IMR-90 (cell line): ENCODE measurements around the gene ABCA4. TPM values are rescaled to one million over a fixed set of nuclear protein-coding genes. Genes with fewer than 3 reads are reported as not detected.
"Not testable (repeated sequence)": the region's sequence is repeated elsewhere in the genome, so short reads cannot be mapped to it uniquely, and the experiment has no call there.

ENCODE experiments used
- ATAC-seq: fragments of 200-7000 bp; cut with Tn5 transposase; 2 replicates; pipeline ENCODE4 v1.9.1; 2020; ENCODE audit warnings: low read depth, mild to moderate bottlenecking, moderate library complexity
- BruUV-seq: library from RNA; stranded (reverse); fragments of 400-500 nt; replicated peaks from 2 replicates; lab custom pipeline; 2021; lab: Mats Ljungman, UMichigan
- CTCF ChIA-PET: fragments of 300-600 bp; formaldehyde crosslinking; extraction: SDS; loops from one replicate; lab custom pipeline; 2021; ENCODE audit warnings: antibody characterized with exemption; lab: Yijun Ruan, JAX
- POLR2A ChIA-PET: fragments of 300-600 bp; sonication (Branson Sonifier 250); formaldehyde crosslinking; loops from one replicate; lab custom pipeline; 2022; ENCODE audit warnings: antibody characterized with exemption; ENCODE audit not compliant: unreplicated experiment; lab: Charles Lee
- DNase-seq: peaks from one replicate; pipeline ENCODE4 v3.0.0; 2013
- H2AFZ ChIP-seq: replicated peaks from 2 replicates; pipeline ENCODE3; 2013; ENCODE audit warnings: low read length, mild to moderate bottlenecking; ENCODE audit not compliant: poor library complexity
- H2AK5ac ChIP-seq: 2 replicates; pipeline ENCODE4 v1.6.1; 2013; ENCODE audit warnings: low read depth, low read length, inconsistent platforms
- H2AK9ac ChIP-seq: replicated peaks from 2 replicates; pipeline ENCODE3; 2013; ENCODE audit warnings: mild to moderate bottlenecking, low read depth, low read length, moderate library complexity; ENCODE audit not compliant: poor library complexity
- H2BK120ac ChIP-seq: 2 replicates; pipeline ENCODE4 v1.6.1; 2013; ENCODE audit warnings: low read depth, low read length, inconsistent platforms
- H2BK15ac ChIP-seq: 3 replicates; pipeline ENCODE4 v1.6.1; 2013; ENCODE audit warnings: low read depth, low read length, inconsistent platforms
- H2BK20ac ChIP-seq: 2 replicates; pipeline ENCODE4 v1.6.1; 2013; ENCODE audit warnings: low read depth, mild to moderate bottlenecking, inconsistent platforms, low read length, moderate library complexity
- H2BK5ac ChIP-seq: 2 replicates; pipeline ENCODE4 v1.6.1; 2013; ENCODE audit warnings: mild to moderate bottlenecking, low read depth, low read length, inconsistent platforms; ENCODE audit not compliant: poor library complexity, severe bottlenecking
- H3K14ac ChIP-seq: replicated peaks from 2 replicates; pipeline ENCODE4 v1.6.1; 2013; ENCODE audit warnings: low read depth, low read length, inconsistent platforms
- H3K18ac ChIP-seq: 2 replicates; pipeline ENCODE4 v1.6.1; 2013; ENCODE audit warnings: low read depth, low read length, control low read depth
- H3K23ac ChIP-seq: 2 replicates; pipeline ENCODE4 v1.6.1; 2013; ENCODE audit warnings: low read depth, low read length, inconsistent platforms
- H3K27ac ChIP-seq: 2 replicates; pipeline ENCODE4 v1.5.1; 2013; ENCODE audit warnings: mild to moderate bottlenecking, control low read depth, low read length; ENCODE audit not compliant: insufficient read depth
- H3K27me3 ChIP-seq: 2 replicates; pipeline ENCODE4 v1.6.1; 2013; ENCODE audit warnings: low read length; ENCODE audit not compliant: control insufficient read depth, insufficient read depth
- H3K36me3 ChIP-seq: 2 replicates; pipeline ENCODE4 v1.6.1; 2013; ENCODE audit warnings: low read length, mixed read lengths; ENCODE audit not compliant: control insufficient read depth, insufficient read depth
- H3K4ac ChIP-seq: 2 replicates; pipeline ENCODE4 v1.6.1; 2013; ENCODE audit warnings: low read depth, low read length, inconsistent platforms
- H3K4me1 ChIP-seq: 2 replicates; pipeline ENCODE4 v1.6.1; 2013; ENCODE audit warnings: low read length, mixed read lengths; ENCODE audit not compliant: control insufficient read depth, insufficient read depth
- H3K4me2 ChIP-seq: 2 replicates; pipeline ENCODE4 v1.6.1; 2013; ENCODE audit warnings: low read depth, mild to moderate bottlenecking, control low read depth, low read length, moderate library complexity
- H3K4me3 ChIP-seq: 2 replicates; pipeline ENCODE4 v1.5.1; 2013; ENCODE audit warnings: low read depth, mild to moderate bottlenecking, control low read depth, low read length, moderate library complexity; ENCODE audit not compliant: insufficient read depth
- H3K56ac ChIP-seq: 2 replicates; pipeline ENCODE4 v1.6.1; 2013; ENCODE audit warnings: low read length, inconsistent platforms; ENCODE audit not compliant: insufficient read depth; ENCODE audit errors: extremely low read depth
- H3K79me1 ChIP-seq, 2 experiments: 2 replicates each; pipeline ENCODE4 v1.6.1; 2013; ENCODE audit warnings: low read length in 2 of 2, inconsistent platforms in 1 of 2, low read depth in 1 of 2
- H3K9ac ChIP-seq: 2 replicates; pipeline ENCODE4 v1.6.1; 2013; ENCODE audit warnings: low read depth, low read length, control low read depth
- H3K9me1 ChIP-seq: 2 replicates; pipeline ENCODE4 v1.6.1; 2013; ENCODE audit warnings: low read length, inconsistent platforms; ENCODE audit not compliant: insufficient read depth
- H3K9me3 ChIP-seq: 2 replicates; pipeline ENCODE4 v1.6.1; 2013; ENCODE audit warnings: low read length; ENCODE audit not compliant: control insufficient read depth, insufficient read depth
- H4K20me1 ChIP-seq: 2 replicates; pipeline ENCODE4 v1.6.1; 2013; ENCODE audit warnings: low read length, inconsistent platforms; ENCODE audit not compliant: insufficient read depth
- H4K5ac ChIP-seq: 2 replicates; pipeline ENCODE4 v1.6.1; 2013; ENCODE audit warnings: mild to moderate bottlenecking, low read depth, low read length, control low read depth
- H4K8ac ChIP-seq, 2 experiments: 2 replicates each; pipeline ENCODE4 v1.6.1; 2013; ENCODE audit warnings: low read depth in 2 of 2, low read length in 2 of 2, control low read depth in 1 of 2, inconsistent platforms in 1 of 2
- H4K91ac ChIP-seq: 2 replicates; pipeline ENCODE4 v1.6.1; 2013; ENCODE audit warnings: low read depth, low read length, inconsistent platforms; ENCODE audit not compliant: insufficient read depth
- CEBPB ChIP-seq: IDR thresholded peaks from 2 replicates; pipeline ENCODE4 v1.6.1; 2012; ENCODE audit warnings: low read depth, low read length, improper control_type of control experiment
- WGBS, 2 experiments: methylation state at CpG; one replicate each; pipeline versions ENCODE4 v1.1.5 to v1.1.7; 2013; ENCODE audit warnings: missing lambda C conversion rate in 2 of 2; ENCODE audit not compliant: insufficient read length in 1 of 2; ENCODE audit errors: extremely low coverage in 2 of 2; 5-methylcytosine and 5-hydroxymethylcytosine counted together
- dilution Hi-C: fragments of 300-500 bp; cut with HindIII; formaldehyde crosslinking; loops from one replicate; pipeline ENCODE4 v1.14.3; 2018; ENCODE audit warnings: low sequenced_read_pairs; ENCODE audit not compliant: unreplicated experiment
- in situ Hi-C: fragments of 300-500 bp; cut with MboI; formaldehyde crosslinking; loops from 3 replicates; pipeline ENCODE4 v1.14.3; 2019; ENCODE audit warnings: low sequenced_read_pairs, inconsistent platforms, mixed read lengths
- intact Hi-C: fragments of 100-400 bp; cut with micrococcal nuclease; formaldehyde crosslinking; loops from 2 replicates; pipeline ENCODE4 v1.10.0; 2022
- polyA plus RNA-seq, 3 experiments: library from polyadenylated mRNA; depleted of rRNA; stranded (reverse); fragments of >200 nt; gene quantifications; 2 replicates each; pipeline ENCODE4 v1.2.3, GENCODE V29; 2012; ENCODE audit warnings: low replicate concordance in 1 of 3
- total RNA-seq: library from RNA; depleted of rRNA; stranded (reverse); fragments of >200 nt; gene quantifications from 2 replicates; pipeline ENCODE4 v1.2.3, GENCODE V29; 2012

ABCA4 gene
- total and polyA plus RNA-seq, 2 of the 4 experiments (the other 2 are of a cell fraction), result under 0.01 to 0.36 TPM

- TF ChIP-seq CEBPB, result no peak
- no peak overlapping the region for H2BK120ac ChIP-seq
- no peak overlapping the region for H3K18ac ChIP-seq
- no peaks in the 10 kb centered on the region for H3K9me1 ChIP-seq
- no TSS peak for BruUV-seq
- no peak overlapping the region for H2AK9ac ChIP-seq
- H3K9me3 ChIP-seq, result peaks cover 5% of the 10 kb centered on the region
- intact Hi-C loops, result loop anchor here (5.0 kb wide), 1 partner anchor 38 kb away; no protein-coding TSS in a partner anchor
- H3K4ac ChIP-seq, result no peak overlapping the region
- no peak for ATAC-seq
- H3K56ac ChIP-seq, result no peak overlapping the region
- no CpG with 5 or more reads among the region's 1 CpG for WGBS, 2 experiments
- no peak overlapping the region for H4K91ac ChIP-seq
- no peak overlapping the region for H3K4me3 ChIP-seq
- no peak overlapping the region for H4K5ac ChIP-seq
- DNase-seq, result no peak
- peaks cover 5% of the 10 kb centered on the region for H3K27me3 ChIP-seq
- no peak overlapping the region for H3K14ac ChIP-seq
- H2BK15ac ChIP-seq, result no peak overlapping the region
- H2BK20ac ChIP-seq, result no peak overlapping the region
- no peaks in the 10 kb centered on the region for H3K79me1 ChIP-seq
- H4K20me1 ChIP-seq, result no peaks in the 10 kb centered on the region
- dilution Hi-C loops, result no loop called here
- no peak overlapping the region for H4K8ac ChIP-seq
- in situ Hi-C loops, result no loop called here
- CTCF ChIA-PET, result no interaction called here
- no peak overlapping the region for H2BK5ac ChIP-seq
- H3K27ac ChIP-seq, result no peak overlapping the region
- POLR2A ChIA-PET, result interaction anchor here (0.7 kb wide), 1 partner anchor 28 kb away, joined by 5 read pairs; no protein-coding TSS in a partner anchor
- no peak overlapping the region for H3K9ac ChIP-seq
- no peak overlapping the region for H3K4me2 ChIP-seq
- H3K23ac ChIP-seq, result no peak overlapping the region
- H3K4me1 ChIP-seq, result peaks cover 4% of the 10 kb centered on the region; the same call in 1 of the 2 replicates
- H2AK5ac ChIP-seq, result no peak overlapping the region
- H2AFZ ChIP-seq, result no peak overlapping the region
- no peaks in the 10 kb centered on the region for H3K36me3 ChIP-seq
These were observed 165.2 kb downstream of the ABCA4 start for GRCh38 chr1:93955765-93956164.

DNA sequence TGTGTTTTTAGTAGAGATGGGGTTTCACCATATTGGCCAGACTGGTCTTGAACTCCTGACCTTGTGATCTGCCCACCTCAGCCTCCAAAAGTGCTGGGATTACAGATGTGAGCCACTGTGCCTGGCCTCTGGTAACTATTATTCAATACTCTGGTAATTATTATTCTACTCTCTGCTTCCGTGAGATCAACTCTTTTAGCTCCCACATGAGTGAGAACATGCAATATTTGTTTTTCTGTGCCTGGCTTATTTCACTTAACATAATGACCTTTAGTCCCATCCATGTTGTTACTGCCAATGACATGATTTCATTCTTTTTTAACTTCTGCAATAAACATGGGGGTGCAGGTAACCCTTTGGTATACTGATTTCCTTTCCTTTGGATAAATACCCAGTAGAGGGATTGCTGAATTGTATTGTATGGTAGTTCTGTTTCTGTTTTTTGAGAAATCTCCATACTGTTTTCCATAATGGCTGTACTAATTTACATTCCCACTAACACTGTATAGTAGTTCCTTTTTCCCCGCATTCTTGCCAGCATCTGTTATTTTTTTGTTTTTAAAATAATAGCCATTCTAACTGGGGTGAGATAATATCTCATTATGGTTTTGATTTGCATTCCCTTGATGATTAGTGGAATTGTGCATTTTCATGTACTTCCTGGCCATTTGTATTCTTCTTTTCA is 173.8 kb downstream of the ABCA4 start:
- H3K4me3 ChIP-seq, H3K4me1 ChIP-seq, H3K14ac ChIP-seq, H3K36me3 ChIP-seq, intact Hi-C loops, H2BK15ac ChIP-seq, CTCF ChIA-PET, H2AFZ ChIP-seq, H2BK20ac ChIP-seq, H3K27ac ChIP-seq, H3K18ac ChIP-seq, H2BK5ac ChIP-seq, H2BK120ac ChIP-seq, ATAC-seq, H3K9me1 ChIP-seq, H3K56ac ChIP-seq, H2AK5ac ChIP-seq, H3K9ac ChIP-seq, H3K4ac ChIP-seq, H3K4me2 ChIP-seq, H4K91ac ChIP-seq, H3K79me1 ChIP-seq, in situ Hi-C loops, POLR2A ChIA-PET, H2AK9ac ChIP-seq, H3K9me3 ChIP-seq, H4K5ac ChIP-seq, DNase-seq, BruUV-seq, H3K23ac ChIP-seq, H4K8ac ChIP-seq, dilution Hi-C loops, H4K20me1 ChIP-seq: not testable (repeated sequence)
- no CpG with 5 or more reads among the region's 2 CpGs for WGBS, 2 experiments
- H3K27me3 ChIP-seq, result peaks cover 18% of the 10 kb centered on the region
